CD4-positive, alpha-beta T cell treated with Interleukin-15 for 1 hour (primary cell): ENCODE measurements around the gene RNF215.

Experiments
- DNase-seq: peaks from one replicate; pipeline ENCODE4 v3.0.0-alpha.2; 2020

RNF215 gene

DNA sequence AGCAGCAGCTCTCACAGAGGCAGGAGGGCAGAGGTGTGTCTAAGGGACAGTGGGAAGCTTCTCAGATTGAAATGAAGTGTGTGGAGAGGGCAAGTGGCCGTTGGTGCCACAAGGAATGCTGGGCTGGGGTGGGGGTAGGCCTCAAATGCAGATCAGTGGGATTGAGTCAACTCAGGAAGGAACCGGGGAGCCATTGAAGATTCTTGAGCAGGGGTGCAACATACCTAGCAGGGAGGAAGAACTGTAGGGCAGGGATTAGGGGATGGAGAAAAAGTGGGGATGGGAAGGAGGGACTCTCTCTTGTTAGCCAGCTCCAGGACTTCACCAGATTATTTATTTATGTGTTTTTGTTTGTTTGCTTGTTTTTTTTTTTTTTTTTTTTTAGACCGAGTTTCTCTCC lies 6.7 kb upstream of the RNF215 start:
- no peak for DNase-seq

DNA sequence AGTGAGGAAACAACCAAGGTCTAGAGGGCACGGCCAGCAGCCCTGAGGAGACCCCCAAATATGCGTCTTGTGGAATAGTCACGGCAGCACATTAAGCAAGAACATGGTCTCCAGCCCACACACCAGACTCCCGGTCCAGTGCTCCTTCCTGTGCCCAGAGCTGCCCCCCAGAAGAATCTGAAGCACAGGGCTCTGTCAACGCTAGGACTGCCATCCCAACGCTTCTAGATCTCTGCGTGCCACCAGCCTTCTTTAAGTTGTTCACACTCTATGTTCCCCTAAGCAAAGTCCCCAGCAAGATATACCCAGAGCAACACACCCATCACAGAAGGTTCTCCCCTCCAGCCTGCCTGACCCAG lies 6.1 kb upstream of the RNF215 start:
- no peak for DNase-seq

DNA sequence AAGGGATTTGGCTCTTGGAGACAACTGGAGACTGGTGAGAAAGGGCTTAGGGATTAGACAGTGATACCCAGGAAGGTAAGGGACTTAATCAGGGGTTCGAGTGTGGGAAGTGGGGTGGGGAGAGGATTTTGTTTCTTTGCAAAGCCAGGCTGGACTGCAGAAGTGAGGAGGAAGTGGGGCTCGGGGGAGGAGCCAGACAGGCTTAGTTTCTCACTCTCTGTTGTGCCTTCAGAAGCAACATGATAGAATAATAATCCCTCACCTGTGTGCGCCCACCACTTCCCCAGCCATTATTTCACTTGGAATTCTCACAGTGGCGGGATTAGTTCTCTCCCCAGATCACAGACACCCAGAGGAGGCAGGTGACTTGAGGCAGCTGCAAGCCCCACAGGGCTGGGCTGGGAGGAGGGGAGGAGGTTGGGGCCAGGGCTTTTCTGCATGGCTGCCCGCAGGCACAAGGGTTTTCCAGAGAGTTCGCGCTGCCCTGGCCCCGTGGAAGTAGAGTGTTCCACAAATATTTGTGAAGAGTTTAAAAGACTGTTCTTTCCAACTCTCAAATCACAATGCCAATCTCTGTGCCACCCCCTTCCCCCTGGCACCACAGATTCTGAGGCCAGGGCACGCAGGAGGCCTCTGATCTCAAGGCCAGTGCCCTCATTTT lies 5.6 kb upstream of the RNF215 start:
- no peak for DNase-seq

DNA sequence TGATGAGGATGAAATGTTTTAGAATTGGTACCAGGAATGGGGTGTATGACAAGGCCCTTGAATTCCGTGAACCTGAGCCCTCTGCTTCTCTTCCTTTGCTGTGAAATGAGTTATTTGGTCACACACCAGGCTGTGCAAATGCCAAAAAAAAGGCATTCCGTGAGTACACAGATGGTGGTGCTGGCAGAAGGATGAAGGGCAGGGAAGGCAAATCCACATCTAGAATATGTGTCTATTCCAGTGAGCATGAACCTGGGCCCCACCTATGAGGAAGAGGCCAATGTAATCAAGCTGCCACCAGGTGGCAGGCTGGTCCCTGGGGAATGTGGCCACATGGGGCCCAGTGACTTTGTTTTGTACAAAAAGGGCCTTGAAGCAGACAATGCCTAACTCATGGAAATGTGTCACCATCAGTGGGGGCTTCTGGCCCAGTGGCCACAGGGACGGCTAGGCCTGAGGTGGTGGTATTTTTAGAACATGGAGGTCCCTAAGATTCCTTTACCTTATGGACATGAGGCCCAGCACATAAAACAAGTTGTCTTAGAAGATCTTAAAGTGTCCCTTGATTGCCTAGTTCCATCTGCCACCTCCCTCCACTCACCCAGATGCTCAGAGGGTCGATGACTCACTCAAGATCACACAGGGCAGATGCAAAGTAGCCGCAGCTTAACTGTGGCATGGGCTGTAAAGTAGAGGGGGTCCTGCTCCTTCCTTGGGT lies 3.9 kb upstream of the RNF215 start:
- DNase-seq: peak; percentile 84

DNA sequence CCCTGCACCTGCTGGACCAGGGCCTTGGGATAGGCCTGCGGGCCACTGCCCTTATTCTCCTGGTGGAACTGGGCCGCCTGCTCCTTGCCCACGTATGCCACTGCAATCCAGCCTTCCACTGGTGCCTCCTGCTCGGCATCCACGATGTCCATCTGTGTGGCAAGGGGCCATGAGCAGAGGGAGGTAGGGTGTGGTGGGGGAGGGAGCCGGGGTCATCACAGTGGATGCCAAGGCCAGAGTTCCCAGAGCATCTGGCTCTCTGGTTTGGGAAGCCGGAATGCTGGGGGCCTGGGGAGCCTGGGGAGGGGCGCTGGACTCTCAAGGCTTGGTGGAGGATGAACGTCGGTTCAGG lies 627 bp downstream of the RNF215 start:
- no peak for DNase-seq

DNA sequence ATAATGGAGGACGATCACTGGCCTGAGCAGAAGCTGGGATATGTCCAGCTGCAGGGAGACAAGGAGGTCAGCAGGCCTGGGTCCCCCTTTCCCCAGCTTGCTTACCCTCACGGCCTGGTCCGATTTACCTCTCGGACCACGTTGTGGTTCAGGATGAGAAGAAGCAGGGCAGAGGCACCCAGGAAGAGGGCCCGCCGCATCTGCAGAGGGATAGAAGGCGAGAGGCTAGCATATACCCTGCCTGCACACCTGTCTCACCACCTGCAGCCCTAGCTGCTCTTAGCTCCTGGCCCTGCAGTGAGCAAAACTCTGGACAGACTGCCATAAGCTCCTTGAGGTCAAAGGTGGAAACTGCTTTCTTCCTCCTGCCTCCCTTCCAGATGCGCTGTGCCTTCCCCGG lies 1.3 kb downstream of the RNF215 start:
- DNase-seq: no peak

DNA sequence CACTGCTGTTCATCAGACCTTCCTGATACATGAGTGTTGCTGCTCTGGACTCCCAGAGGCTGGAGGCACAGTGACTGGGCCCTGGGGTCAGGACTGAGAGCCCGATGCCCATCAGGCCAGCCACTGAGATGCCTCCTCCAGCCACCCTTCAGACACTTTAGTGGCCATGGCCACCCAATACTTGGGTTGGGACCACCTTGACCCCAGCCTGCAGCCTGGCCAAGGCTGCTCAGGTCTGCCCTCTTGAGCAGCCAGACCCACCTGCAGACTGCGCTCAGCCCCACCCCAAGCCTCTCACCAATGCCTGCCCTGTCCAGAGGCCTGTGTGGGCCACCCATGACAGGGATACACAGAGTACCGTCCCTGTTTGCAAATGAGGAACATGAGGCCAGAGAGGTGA lies 4.2 kb downstream of the RNF215 start:
- DNase-seq: no peak

DNA sequence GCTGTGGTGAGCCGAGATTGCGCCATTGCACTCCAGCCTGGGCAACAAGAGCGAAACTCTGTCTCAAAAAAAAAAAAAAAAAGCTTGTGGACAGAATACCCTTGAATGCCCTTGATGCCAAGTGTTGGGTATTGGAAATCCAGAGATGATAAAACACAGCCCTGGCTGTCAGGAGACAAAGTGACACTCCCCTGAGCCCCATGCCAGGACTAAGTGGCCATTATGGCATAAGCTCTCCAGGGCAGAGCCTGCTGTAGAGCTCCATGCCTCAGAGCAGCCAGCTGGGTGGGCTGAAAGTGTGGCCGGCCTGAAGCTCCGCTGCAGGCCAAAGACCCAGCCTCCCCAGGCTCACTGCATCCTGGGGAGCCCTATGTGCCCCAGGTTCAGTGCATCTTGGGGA lies 4.9 kb downstream of the RNF215 start:
- DNase-seq: no peak

DNA sequence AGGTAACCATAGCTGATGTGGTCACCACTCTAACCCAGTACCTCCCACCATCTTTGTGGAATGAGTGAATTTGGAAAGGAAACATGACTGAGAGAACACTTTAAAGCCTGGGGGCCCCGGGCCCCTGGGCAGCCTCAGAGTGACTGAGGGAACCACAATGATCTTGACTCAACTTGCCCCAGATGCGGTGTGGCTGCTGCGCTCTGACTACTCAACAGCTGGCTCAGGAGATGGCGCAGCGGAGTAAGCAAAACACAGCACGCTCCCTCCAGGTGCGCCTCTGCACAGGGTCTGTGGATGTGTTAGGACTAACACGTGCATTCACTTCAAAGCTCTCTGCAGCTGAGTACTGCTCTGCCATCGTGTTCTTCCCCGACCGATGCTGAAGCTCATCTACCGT lies 5.9 kb downstream of the RNF215 start:
- no peak for DNase-seq

DNA sequence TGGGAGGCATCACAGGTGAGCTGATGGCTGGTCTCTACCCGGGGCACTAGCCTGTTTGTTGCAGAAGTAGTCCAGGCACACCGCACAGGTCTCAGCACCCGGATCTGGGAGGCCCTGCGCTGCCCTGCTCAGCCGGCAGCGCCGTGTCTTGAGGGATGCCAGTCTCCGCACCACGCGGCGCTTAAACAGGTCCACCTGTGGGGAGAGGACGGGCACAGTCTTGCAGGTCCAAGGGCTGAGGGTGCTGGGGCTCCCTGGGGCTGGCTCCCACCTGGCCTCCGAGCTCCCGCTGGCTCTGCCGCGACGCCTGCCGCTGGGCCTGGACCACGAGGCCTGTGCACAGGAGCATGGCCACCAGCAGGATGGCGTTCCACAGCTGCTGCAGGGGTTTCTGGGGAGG lies 7.2 kb downstream of the RNF215 start:
- no peak for DNase-seq

DNA sequence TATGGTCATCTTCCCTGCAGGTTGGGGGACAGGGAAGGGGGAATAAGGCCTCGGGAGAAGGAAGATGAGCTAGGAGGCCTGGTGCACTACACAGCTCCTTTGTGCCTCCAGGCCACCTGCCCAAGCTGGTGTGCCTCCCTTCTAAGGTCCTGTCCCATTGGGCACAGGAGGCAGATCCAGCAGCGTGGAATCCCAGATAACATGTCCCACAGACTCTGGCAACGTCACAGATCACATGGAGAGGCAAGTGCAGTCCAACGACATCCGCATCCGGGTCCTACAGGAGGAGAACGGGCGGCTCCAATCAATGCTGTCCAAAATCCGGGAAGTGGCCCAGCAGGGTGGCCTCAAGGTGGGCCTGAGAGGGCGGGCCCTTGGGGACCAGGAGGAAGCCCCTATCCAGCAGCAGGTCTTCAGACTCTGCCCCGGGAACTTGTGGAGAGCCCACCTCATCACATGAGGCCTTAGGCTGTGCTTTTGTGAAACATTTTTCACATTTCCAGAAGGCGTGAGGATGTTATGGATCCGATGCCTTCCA lies 11.8 kb downstream of the RNF215 start:
- DNase-seq: no peak

DNA sequence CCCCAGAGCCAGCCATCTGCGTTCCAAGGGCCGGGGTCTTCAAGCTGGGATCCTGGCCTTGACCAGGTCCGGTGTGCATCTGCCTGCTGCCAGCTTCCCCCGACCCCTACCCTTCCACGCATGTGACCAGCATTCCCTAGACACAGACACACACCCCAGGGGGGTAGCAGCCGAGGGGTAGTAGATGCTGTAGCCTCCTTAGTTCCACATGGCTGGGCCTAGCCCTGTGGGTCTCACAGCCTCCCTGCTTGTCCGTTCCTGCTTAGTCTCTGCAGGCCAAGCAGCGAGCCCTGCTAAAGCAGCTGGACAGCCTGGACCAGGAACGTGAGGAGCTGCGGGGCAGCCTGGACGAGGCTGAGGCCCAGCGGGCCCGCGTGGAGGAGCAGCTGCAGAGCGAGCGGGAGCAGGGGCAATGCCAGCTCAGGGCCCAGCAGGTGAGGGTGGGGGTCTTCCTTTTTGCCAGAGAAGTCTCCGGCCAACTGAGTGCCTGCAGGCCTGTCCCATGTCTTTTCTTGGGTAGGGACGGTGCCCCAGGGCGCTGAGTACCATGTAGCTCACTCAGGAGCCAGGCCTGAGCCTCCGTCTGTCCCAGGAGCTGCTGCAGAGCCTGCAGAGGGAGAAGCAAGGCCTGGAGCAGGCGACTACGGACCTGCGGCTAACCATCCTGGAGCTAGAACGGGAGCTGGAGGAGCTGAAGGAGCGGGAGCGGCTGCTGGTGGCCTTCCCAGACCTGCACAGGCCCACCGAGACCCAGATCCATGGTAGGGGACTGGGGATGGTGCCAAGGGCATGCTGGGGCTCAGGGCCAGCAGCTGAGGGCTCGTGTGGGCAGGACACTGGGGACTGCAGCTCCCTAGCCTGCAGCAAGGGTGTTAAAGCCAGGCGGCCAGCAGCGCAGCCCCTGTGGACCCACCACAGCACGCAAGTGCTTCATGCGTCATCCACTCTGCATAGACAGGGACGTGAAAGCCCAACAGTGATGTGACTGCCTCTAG lies 13.6 kb downstream of the RNF215 start:
- DNase-seq: no peak

DNA sequence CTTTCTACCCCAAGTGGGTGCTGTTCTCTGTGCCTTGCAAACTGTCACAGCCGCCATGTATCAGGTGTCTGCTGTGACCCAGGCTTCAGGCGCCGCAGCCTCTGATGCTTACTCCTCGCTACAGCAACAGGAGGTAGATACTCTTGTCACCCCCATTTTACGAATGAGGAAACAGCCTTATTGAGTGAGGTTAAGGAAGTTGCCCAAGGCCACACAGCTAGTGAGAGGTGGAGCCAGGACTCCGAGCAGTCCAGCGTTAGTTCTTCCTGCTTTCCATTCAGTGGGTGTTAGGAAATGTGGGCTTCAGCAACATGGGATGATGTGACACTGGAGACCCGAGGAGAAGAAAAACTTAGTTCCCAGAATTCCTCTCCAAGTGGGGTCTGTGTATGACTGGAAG lies 14.3 kb downstream of the RNF215 start:
- DNase-seq: peak; percentile 33

DNA sequence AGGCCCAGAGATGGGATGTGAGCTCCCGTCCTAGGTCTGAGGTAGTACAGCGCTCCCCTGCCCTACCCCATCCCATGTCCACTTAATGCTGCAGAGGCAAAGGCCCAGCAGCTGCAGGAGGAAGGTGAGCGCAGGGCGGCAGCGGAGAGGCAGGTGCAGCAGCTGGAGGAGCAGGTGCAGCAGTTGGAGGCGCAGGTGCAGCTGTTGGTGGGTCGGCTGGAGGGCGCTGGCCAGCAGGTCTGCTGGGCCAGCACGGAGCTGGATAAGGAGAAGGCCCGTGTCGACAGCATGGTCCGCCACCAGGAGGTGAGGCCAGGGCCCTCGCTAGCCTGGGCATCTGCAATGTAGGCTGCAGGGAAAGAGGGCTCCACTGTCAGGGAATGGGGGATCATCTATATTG lies 15.2 kb downstream of the RNF215 start:
- DNase-seq: no peak

DNA sequence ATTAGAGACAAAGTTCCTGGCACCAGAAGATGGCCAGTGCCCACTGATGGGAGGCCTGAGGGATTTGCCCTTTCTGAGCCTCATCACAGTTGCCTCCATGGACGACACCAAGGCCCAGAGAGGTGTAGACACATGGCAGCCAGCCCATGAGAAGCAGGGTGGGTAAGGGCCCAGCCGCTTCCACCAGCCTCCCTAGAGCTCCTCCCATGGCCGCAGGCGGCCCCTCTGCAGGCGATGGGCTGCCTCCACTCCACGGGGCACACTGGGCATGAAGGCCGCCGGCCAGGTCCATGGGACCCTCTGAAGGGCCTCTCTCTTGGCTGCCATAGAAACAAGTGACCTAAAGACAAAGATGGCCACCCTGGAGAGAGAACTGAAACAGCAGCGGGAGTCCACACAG lies 15.9 kb downstream of the RNF215 start:
- no peak for DNase-seq

DNA sequence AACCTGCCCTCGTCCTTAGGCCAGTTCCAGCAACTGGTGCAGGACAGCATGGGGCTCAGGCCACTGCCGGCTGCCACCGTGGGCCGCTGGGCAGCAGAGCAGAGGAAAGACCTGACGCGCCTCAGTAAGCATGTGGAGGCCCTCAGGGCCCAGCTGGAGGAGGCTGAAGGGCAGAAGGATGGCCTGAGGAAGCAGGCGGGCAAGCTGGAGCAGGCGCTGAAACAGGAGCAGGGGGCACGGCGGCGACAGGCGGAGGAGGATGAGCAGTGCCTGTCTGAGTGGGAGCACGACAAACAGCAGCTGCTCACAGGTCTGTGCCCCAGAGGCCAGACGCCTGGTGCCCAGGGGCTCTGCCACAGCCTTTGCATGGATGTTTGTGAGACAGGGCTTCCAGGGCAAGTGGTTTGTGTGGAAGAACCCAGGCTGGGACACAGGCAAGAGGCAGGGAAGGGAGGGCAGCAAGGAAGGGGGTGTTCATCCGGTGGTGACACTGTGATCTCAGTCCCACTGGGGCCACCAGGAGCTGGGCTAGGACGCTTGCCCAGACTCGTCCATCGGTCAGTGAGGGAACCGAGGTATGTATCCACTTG lies 16.5 kb downstream of the RNF215 start:
- no peak for DNase-seq

DNA sequence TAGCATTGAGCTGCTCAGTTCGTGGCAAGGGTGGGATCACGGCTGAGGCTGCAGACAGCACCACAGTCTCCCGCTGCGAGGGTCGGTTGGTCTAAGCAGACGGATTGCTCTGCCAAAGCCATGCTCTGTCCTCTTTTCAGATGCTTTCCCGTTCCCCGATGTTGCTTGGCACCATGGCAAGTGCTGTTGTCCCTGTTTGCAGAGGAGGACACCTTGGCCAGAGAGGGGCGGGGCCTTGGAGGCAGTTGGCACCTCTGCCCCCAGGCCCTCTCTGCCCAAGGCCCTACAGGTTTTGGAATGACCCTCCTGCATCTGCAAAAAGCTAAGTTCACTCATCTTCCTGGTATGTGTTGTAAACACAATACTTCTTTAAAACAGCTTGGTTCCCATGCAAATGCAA lies 18.8 kb downstream of the RNF215 start:
- no peak for DNase-seq

DNA sequence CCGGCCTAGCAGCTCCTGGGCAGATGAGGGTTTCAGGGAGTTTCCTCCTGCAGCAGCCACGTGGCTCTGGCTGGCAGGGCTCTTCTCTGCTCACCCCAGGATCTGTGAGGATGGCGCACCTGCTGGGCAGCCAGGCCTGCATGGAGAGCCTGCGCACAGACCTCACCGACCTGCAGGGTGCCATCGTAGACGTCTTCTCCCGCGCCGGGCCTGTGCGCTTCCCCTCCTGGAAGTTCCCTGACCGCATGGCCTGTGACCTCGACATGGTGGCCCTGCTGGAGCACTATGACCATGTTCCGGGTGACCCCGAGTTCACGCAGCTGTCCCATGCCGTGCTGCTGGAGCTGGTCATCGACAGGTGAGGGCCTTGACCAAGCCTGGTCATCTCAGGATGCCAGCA lies 21.3 kb downstream of the RNF215 start:
- no peak for DNase-seq

DNA sequence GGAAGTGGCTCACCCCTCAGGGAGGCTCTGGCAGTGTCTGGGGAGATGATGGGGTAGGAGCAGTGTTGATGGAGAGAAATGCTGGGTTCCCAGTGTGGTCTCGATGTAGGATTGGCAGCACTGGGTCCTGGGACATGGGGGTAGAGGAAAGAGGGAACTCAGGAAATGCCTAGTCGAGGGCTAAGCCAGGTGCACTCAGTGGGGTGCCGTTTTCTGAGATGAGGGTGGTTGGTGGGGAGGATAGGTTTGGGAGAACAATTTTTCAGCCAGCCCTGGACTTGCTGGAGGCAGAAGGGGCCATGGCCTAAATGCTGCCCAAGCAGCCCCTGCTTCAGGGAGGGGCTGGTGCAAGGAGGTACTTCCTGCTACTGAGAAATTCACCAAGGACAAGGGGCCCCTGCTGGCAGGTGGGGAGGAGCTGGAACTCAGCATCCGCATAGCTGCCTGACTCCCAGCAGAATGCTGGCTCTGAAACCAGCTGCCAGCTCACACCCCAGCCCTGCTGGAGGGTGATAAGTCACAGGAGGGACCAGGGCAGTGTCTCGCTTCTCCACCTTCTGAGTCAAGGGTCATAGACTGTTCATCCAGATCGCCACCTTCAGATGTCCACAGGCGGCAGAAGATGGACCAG lies 24.4 kb downstream of the RNF215 start:
- DNase-seq: no peak

DNA sequence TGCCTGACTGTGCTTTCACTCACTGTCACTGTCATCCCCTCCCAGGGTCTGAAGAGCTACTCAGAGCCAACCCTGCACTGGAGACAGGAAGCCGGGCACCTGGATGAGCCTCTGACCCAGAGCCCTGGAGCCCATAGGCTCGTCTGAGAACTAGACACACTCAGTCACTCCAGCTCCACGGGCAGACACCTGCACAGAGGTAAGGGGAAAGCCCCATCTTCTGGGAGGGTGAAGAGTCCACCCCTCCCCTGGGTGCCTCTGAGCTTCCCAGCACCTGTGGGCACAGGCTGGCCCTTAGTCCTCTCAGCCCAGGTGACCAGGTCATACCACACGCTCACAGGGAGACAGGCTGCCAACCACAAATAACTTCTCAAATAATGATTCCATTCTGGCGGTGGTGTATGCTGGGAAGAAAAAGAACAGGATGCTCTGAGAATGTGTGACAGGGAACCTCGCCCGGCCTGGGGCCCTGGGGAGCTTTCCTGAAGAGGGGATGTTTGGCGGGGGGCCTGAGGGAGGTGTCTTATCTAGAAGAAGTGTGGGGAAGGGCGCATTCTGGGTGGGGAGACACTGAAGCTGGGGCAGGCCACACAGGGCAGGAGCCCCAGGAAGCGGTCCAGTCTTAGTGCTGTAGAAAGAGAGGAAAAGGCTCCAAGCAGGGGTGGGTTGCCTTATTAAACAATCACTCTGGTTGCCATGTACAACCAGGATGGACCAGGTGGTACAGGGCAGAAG lies 25.1 kb downstream of the RNF215 start:
- no peak for DNase-seq

DNA sequence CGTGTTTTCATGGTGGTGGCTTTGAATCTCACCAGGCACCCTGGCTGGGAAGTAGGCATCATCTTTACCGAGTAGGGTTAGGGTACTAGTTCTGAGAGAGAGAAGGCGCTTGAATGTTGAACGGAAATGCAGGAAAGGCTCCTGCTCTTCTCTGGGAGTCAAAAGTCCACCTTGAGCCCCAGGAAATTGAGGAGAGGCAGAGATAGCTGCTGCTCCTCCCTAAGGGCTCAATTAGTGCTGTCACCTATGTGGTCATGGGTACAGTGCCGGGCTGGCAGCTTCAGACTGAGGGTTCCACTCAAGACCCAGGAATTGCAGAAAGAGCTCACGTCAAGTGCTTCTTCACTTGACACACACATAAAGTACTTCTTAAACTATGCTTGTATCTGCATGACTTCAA lies 28.7 kb downstream of the RNF215 start:
- no peak for DNase-seq

DNA sequence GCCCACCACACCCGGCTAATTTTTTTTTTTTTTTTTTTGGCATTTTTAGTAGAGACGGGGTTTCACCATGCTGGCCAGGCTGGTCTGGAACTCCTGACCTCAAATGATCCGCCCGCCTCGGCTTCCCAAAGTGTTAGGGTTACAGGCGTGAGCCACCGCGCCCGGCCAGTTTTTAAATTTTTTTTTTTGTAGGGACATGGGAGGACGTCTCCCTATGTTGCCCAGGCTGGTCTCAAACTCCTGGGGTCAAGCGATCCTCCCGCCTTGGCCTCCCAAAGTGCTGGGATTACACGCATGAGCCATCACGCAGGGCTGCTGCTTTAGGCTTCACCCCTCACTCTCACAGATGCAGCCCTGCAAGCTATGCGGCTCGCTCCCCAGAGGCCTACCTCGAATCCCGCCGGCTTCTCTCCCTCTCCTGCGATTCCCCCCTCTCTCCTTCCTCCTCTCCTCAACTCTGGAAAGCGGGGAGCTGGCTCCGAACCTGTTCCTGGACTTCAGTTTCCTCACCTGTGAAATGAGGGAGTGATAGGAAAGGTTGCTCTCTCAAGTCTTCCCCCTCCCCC lies 29.5 kb downstream of the RNF215 start:
- DNase-seq: no peak
